HepG2 (cell line): ENCODE results near the gene CHCHD6. TPM values are rescaled to one million over a fixed set of nuclear protein-coding genes. Genes with fewer than 3 reads are reported as not detected.

ENCODE experiments used
- DMAP1 ChIP-seq: IDR thresholded peaks from 2 replicates; pipeline ENCODE4 v1.6.1; 2016
- FOXP1 ChIP-seq, 2 experiments: fragments of 450-650 bp in 1 of 2; IDR thresholded peaks; 2 replicates each; pipeline ENCODE4 v1.6.1; 2017 to 2018; ENCODE audit warnings: antibody characterized with exemption in 1 of 2
- FOXP4 ChIP-seq: sonication (generic); formaldehyde crosslinking; IDR thresholded peaks from 2 replicates; pipeline ENCODE4 v1.4.0; 2020; ENCODE audit warnings: missing genetic modification reagents
- KDM6A ChIP-seq: IDR thresholded peaks from 2 replicates; pipeline ENCODE4 v1.6.1; 2016; ENCODE audit warnings: low read depth
- KLF16 ChIP-seq, 2 experiments: sonication (generic) in 1 of 2; formaldehyde crosslinking in 1 of 2; IDR thresholded peaks; 2 replicates each; pipeline versions ENCODE4 v1.6.1 to v1.8.0; 2016 to 2023; ENCODE audit warnings: missing genetic modification reagents in 2 of 2, missing compliant biosample characterization in 1 of 2
- NFE2 ChIP-seq: sonication (generic); formaldehyde crosslinking; IDR thresholded peaks from 2 replicates; pipeline ENCODE4 v1.4.0; 2020; ENCODE audit warnings: missing genetic modification reagents
- PAXIP1 ChIP-seq: sonication (generic); formaldehyde crosslinking; conservative IDR thresholded peaks from 2 replicates; pipeline ENCODE4 v1.4.0; 2020; ENCODE audit warnings: mild to moderate bottlenecking, missing genetic modification reagents, moderate library complexity
- PITX1 ChIP-seq: sonication (generic); formaldehyde crosslinking; IDR thresholded peaks from 2 replicates; pipeline ENCODE4 v1.5.1; 2020; ENCODE audit warnings: mild to moderate bottlenecking, missing genetic modification reagents
- SP4 ChIP-seq: sonication (generic); formaldehyde crosslinking; IDR thresholded peaks from 2 replicates; pipeline ENCODE4 v1.8.1; 2023; ENCODE audit warnings: mild to moderate bottlenecking, missing genetic modification reagents
- STAT5B ChIP-seq: sonication (generic); formaldehyde crosslinking; IDR thresholded peaks from 2 replicates; pipeline ENCODE4 v1.4.0; 2020; ENCODE audit warnings: missing genetic modification reagents
- TIGD3 ChIP-seq: sonication (generic); formaldehyde crosslinking; IDR thresholded peaks from 2 replicates; pipeline ENCODE4 v1.5.1; 2020; ENCODE audit warnings: mild to moderate bottlenecking, missing genetic modification reagents, borderline replicate concordance
- ZFP91 ChIP-seq: sonication (generic); formaldehyde crosslinking; IDR thresholded peaks from 2 replicates; pipeline ENCODE4 v1.9.0; 2022; ENCODE audit warnings: missing genetic modification reagents, mild to moderate bottlenecking, borderline replicate concordance
- ZNF441 ChIP-seq: sonication (generic); formaldehyde crosslinking; IDR thresholded peaks from 2 replicates; pipeline ENCODE4 v1.7.0; 2021; ENCODE audit warnings: missing genetic modification reagents, borderline replicate concordance
- ZNF703 ChIP-seq: sonication (generic); formaldehyde crosslinking; IDR thresholded peaks from 2 replicates; pipeline ENCODE4 v1.5.1; 2020; ENCODE audit warnings: missing genetic modification reagents, mild to moderate bottlenecking, moderate library complexity, borderline replicate concordance
- ZNF761 ChIP-seq: sonication (generic); formaldehyde crosslinking; conservative IDR thresholded peaks from 2 replicates; pipeline ENCODE4 v1.4.0; 2020; ENCODE audit warnings: mild to moderate bottlenecking, missing genetic modification reagents
- ZNF800 ChIP-seq: sonication (generic); formaldehyde crosslinking; IDR thresholded peaks from 2 replicates; pipeline ENCODE4 v1.4.0; 2020; ENCODE audit warnings: missing genetic modification reagents
- polyA plus RNA-seq, 8 experiments: library from polyadenylated mRNA; depleted of rRNA in 3 of 8; stranded (reverse) in 7 of 8; unstranded in 1 of 8; fragments of >200 nt; fragmentation: Illumina TruSeq in 4 of 8; extraction: Trizol in 4 of 8; gene quantifications; 2 replicates each; pipeline versions ENCODE4 v1.2.1 to v1.2.3, GENCODE V29; 2011 to 2016; ENCODE audit warnings: low read depth in 4 of 8, missing spikeins in 1 of 8, mixed read lengths in 1 of 8; ENCODE audit not compliant: insufficient read depth in 1 of 8
- total RNA-seq, 5 experiments: library from RNA; depleted of rRNA; stranded (reverse); fragments of >200 nt; fragmentation: Illumina TruSeq; extraction: Trizol; gene quantifications; 2 replicates each; pipeline ENCODE4 v1.2.3, GENCODE V29; 2016; ENCODE audit warnings: low read depth in 1 of 5
- TF ChIP-seq, protein P1 (sequence below): IDR thresholded peaks from 2 replicates; pipeline ENCODE4 v1.6.1; 2016; ENCODE audit warnings: low read depth, borderline replicate concordance
- TF ChIP-seq, protein P2 (sequence below): sonication (generic); formaldehyde crosslinking; IDR thresholded peaks from 2 replicates; pipeline ENCODE4 v1.4.0; 2020; ENCODE audit warnings: missing genetic modification reagents; ENCODE audit errors: not compliant biosample characterization

CHCHD6 gene
- total and polyA plus RNA-seq, 2 of the 13 experiments (the other 11 are each of a cell fraction or from before 2014, with no cell fraction given) = 20.3 to 20.8 TPM

GRCh38 chr3:126982126-126982470 is 278.1 kb downstream of the CHCHD6 start (continued):
- TF ChIP-seq PAXIP1 (CRISPR knock-in tag) = 0 out of 2 replicates have a peak, but pooled peaks have one; percentile 0
- TF ChIP-seq ZFP91 (CRISPR knock-in tag) = no peak
- no peak for TF ChIP-seq NFE2
- TF ChIP-seq STAT5B = no peak
- TF ChIP-seq ZNF441 (CRISPR knock-in tag) = no peak
- TF ChIP-seq ZNF800 (CRISPR knock-in tag) = peak; percentile 16; the same call in 1 of the 2 replicates
- no peak for TF ChIP-seq ZNF703 (CRISPR knock-in tag)
- no peak for TF ChIP-seq FOXP1 (IDR thresholded peaks at IDR 0.05)
- TF ChIP-seq FOXP1 (CRISPR knock-in tag; IDR thresholded peaks at IDR 0.05) = no peak
- no peak for TF ChIP-seq ZNF761 (CRISPR knock-in tag)
- TF ChIP-seq TIGD3 (CRISPR knock-in tag) = no peak
- no peak for TF ChIP-seq DMAP1
- no peak for TF ChIP-seq SP4 (CRISPR knock-in tag)
- TF ChIP-seq, protein P1, sequence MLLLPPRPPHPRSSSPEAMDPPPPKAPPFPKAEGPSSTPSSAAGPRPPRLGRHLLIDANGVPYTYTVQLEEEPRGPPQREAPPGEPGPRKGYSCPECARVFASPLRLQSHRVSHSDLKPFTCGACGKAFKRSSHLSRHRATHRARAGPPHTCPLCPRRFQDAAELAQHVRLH (CRISPR knock-in tag) = no peak
- TF ChIP-seq, protein P2, sequence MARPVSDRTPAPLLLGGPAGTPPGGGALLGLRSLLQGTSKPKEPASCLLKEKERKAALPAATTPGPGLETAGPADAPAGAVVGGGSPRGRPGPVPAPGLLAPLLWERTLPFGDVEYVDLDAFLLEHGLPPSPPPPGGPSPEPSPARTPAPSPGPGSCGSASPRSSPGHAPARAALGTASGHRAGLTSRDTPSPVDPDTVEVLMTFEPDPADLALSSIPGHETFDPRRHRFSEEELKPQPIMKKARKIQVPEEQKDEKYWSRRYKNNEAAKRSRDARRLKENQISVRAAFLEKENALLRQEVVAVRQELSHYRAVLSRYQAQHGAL (CRISPR knock-in tag) = peak; percentile 6
- no peak for TF ChIP-seq KLF16 (CRISPR knock-in tag; IDR thresholded peaks at IDR 0.05)
- TF ChIP-seq PITX1 (CRISPR knock-in tag) = no peak
- TF ChIP-seq KDM6A (CRISPR knock-in tag) = no peak
- TF ChIP-seq FOXP4 (CRISPR knock-in tag) = no peak
